Esophagus muscularis mucosa (tissue), 4 donors: Measurements from ENCODE around the gene CD47.

ENCODE experiments used
- EP300 ChIP-seq: sonication (generic); formaldehyde crosslinking; IDR thresholded peaks from one replicate; pipeline ENCODE4 v1.6.1; 2017; ENCODE audit warnings: antibody characterized with exemption
- POLR2A ChIP-seq: fragments of 450-650 bp; IDR thresholded peaks from one replicate; pipeline ENCODE4 v1.6.1; 2017; ENCODE audit warnings: antibody characterized with exemption, moderate library complexity, mild to moderate bottlenecking, low read depth
- TF ChIP-seq, protein P1 (sequence below), 3 experiments: fragments of 200-600 bp in 2 of 3; fragments of 450-650 bp in 1 of 3; sonication (generic) in 2 of 3; IDR thresholded peaks; one replicate each; pipeline ENCODE4 v1.5.1; 2017 to 2019; ENCODE audit warnings: antibody characterized with exemption in 3 of 3, mild to moderate bottlenecking in 2 of 3, moderate library complexity in 1 of 3

DNA sequence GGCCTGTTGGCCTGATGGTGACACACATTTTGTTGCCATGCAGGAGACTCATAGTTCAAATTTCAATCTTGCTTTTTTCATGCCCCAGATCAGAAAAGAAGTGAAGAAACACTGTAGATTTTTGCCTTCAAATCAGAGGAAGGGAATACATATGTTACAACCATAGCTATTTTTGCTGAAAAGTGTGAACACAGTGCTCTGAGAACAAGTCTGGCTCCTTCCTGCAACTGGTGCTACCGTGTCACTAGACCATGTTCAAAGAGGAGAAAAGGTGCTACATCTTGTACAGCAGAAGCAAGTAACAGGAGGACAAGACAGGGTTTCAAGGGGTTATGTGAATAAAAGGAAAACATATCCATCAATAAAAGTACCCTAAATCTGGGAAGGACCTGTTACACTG, 44.6 kb downstream of the CD47 start:
- TF ChIP-seq, protein P1, sequence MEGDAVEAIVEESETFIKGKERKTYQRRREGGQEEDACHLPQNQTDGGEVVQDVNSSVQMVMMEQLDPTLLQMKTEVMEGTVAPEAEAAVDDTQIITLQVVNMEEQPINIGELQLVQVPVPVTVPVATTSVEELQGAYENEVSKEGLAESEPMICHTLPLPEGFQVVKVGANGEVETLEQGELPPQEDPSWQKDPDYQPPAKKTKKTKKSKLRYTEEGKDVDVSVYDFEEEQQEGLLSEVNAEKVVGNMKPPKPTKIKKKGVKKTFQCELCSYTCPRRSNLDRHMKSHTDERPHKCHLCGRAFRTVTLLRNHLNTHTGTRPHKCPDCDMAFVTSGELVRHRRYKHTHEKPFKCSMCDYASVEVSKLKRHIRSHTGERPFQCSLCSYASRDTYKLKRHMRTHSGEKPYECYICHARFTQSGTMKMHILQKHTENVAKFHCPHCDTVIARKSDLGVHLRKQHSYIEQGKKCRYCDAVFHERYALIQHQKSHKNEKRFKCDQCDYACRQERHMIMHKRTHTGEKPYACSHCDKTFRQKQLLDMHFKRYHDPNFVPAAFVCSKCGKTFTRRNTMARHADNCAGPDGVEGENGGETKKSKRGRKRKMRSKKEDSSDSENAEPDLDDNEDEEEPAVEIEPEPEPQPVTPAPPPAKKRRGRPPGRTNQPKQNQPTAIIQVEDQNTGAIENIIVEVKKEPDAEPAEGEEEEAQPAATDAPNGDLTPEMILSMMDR (IDR thresholded peaks at IDR 0.05), result no peak
- TF ChIP-seq EP300 (no peak), POLR2A (no peak)
